SU-DHL-6 (cell line): ENCODE data around the gene NAA16.

Experiments
- CTCF ChIP-seq: fragments of 200-600 bp; sonication (generic); IDR thresholded peaks from one replicate; pipeline ENCODE4 v1.5.1; 2017; ENCODE audit warnings: antibody characterized with exemption, mild to moderate bottlenecking, low read length, moderate library complexity; ENCODE audit not compliant: insufficient read depth, poor library complexity, severe bottlenecking
- EZH2phosphoT487 ChIP-seq: fragments of 200-600 bp; sonication (generic), shearing (Covaris generic); conservative IDR thresholded peaks from 2 replicates; pipeline ENCODE4 v1.6.1; 2018; ENCODE audit warnings: mild to moderate bottlenecking, antibody characterized with exemption, low read length, moderate library complexity, mixed read lengths

GRCh38 chr13:41382431-41382830, 71.4 kb downstream of the NAA16 start:
- no peak for TF ChIP-seq CTCF
- TF ChIP-seq EZH2phosphoT487: no peak
